Bone marrow (tissue), 2 donors: ENCODE measurements around the gene KRT86.
"Not testable (repeated sequence)": the region's sequence is repeated elsewhere in the genome, so short reads cannot be mapped to it uniquely, and the experiment has no call there.

Experiments
- DNase-seq, 2 donors: peaks; one replicate each; lab custom pipeline; 2025; lab: John Stamatoyannopoulos, UW

KRT86 gene

DNA sequence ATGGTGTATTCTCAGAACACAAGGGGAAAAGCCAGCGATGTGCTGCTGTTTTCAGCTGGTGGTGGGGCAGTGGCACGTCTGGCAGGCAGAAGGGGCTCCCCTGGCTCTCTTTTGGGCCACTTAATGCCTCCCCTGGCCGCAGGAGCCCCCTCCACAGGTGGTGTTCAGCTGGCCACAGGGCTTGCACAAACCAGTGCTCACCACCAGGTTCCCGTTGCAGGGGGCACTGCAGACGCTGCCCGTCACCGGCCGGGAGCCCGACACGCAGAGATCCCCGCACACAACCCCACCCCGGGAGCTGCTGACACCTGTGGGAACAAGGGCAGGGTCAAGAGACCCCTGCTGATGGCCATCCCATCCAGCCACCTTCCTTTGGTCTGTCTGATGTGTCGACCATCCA is 40.1 kb downstream of the KRT86 start:
- no peak for DNase-seq

DNA sequence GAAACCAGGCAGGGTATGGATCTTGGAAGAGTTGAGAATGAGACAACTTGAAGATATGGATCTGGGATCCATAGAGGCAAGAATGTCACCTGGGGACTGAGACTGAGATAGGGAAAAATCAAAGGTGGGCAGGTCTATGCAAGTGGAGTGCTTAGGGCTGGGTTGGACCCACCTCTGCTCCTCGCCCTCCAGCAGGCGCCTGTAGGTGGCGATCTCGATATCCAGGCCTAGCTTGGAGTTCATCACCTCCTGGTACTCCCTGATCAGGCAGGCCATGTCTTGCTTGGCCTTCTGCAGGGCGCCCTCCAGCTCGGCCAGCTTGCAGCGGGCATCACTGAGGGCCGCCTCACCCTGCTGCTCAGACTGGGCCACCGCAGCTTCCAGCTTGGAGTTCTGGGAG is 41.3 kb downstream of the KRT86 start:
- not testable (repeated sequence) for DNase-seq

DNA sequence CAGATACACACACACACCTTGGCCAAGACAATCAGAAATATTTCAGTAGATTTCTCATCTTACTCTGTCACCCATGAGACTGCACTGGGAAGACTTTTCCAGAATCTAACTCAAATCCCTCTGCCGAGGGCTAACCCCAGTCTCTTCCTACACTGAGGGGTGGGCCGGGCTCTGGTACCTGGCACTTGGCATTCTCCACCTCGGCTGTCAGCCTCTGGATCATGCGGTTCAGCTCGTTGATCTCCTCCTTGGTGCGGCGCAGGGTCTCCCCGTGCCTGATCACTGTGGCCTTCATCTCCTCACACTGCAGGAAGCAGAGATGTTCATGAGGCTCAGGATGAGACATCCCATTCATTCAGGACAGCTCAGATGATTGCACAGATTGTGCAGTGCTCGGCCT is 41.8 kb downstream of the KRT86 start:
- no peak for DNase-seq

DNA sequence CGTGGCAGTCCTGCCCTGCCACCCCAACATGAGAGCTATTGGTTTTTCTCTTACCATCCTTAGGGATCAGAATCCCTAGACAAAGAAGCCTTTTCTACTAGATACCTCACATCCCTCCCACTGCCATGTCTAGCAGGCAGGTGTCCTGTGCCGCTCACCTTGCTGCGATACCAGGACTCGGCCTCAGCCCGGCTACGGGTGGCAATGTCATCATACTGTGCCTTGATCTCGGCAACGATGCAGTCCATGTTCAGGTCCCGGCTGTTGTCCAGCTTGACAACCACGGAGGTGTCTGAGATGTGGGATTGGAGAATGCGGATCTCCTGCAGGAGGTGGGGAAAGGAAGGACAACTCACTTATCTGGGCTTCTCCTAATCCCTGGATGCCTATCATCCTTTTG is 42.3 kb downstream of the KRT86 start:
- no peak for DNase-seq

DNA sequence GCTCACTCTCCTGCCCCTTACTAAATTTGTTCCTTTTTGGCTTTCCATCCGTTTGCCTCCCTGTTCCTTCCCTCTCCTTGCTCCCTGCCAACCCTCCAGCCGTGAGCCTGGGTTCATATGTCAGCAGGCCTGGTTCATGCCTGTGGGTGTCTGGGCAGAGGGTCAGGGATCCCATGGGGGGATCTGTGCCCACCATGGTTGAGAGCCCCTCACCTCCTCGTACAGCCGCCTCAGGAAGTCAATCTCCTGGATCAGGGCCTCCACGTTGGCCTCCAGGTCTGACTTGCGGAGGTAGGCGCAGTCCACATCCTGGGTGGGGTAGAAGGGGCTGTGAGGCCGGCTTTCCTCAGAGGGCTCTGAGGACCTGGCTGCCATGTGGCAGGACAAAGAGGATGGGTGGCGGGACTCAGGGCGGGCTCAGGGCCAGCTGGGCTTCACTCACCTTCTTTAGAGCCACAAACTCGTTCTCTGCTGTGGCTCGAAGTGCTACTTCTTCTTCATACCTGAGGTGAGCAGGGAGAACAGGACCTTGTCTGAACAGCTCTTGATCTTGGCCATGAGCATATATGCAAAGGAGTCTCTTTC is 43.1 kb downstream of the KRT86 start:
- DNase-seq: no peak

DNA sequence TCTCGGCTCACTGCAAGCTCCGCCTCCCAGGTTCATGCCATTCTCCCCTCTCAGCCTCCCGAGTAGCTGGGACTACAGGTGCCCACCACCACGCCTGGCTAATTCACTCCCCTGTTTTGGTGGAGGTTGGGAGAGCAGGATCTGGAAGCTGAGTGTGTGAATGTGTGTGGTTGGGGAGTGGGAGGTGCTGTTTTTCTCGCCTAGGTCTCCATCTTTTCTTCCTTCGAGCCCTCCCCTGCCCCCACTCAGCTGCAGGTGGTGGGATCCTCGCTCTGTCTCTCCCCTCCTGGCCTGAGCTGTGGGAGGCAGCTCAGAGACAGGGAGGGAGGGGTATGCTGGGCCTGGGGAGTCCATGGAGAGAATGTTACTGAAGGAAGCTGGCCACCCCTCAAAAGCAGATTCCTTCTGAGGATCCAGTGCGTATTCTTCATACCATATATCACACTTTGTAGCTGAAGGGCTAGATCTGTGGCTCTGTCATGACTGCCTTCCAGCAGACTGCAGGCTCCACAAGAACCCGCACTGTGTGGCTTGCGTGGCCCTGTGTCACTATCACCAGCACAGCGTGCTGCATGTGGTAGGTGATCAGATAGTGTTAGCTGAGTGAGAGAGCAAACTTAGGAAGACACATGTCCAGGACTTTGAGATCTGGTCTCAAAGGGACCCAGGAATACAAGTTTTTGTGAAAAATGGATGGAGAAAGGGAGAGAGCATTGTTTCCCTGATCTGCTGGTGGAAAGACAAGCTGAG is 44.0 kb downstream of the KRT86 start:
- DNase-seq: no peak

DNA sequence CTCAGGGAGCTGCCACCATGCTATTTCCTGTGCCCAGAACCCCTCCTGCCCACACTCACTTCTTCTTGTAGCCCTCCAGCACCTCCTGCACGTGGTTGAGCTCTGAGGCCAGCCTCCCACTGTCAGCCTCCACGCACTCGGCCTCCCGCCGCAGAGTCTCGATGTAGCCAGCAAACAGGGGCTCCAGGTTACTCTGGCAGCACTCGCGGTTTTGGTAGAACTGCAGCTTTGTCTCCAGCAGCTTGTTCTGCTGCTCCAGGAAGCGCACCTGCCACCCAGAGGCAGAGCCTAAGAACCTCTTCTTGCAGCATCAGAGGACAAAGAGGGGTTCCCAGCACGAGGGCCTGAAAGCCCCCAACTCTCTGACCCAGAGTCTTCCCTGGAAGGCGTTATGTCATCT is 44.7 kb downstream of the KRT86 start:
- DNase-seq: no peak

DNA sequence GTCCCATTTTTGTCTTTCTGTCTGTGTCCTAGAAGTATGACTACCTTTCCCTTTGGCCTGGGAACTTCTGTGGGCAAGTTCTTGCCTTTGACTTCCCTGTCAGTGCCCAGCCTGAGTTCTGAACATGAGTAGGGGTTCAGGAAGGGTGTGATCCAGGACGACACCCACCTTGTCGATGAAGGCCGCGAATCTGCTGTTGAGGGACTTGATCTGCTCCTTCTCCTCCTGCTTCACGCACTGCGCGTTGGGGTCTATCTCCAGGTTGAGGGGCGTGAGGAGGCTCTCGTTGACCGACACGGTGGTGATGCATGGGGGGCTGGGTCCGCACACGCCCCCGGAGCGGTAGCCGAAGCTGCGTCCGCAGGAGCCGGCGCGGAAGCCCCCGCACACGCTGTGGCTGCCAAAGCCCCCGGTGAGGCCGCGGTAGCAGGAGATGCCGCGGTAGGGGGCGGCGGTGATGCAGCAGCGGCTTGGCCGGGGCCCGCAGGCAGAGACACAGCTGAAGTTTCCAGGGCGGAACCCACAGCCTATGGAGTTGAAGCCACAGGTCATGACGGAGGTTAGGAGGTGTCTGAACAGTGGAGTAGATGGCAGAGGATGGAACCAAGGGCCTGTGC is 46.4 kb downstream of the KRT86 start, which contains the start of gene KRT83:
TSS of gene KRT83 (minus strand) at position 615 of the 617 bp plus-strand sequence. CDS start at position 552, 63 bp downstream.
- no peak for DNase-seq

DNA sequence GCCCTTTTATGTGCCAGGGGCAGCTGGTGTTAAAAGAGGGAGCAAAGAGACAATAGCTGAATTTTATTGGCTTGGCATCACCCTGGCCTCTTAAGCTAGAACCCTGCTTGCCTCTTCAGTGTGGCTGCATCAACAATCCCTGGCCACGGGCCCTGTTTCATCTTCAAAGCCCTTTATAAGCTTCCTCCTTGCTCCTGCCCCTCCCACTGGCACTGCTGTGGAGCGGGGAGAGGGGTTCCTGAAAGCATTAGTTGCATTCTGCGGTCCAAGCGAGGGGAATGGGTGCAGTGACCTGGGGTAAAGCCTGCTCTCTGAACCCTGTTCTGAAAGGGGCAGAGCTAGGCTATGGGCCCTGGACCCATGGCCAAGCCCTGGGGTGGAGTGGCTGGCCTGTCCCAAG is 47.0 kb downstream of the KRT86 start:
- DNase-seq: no peak

DNA sequence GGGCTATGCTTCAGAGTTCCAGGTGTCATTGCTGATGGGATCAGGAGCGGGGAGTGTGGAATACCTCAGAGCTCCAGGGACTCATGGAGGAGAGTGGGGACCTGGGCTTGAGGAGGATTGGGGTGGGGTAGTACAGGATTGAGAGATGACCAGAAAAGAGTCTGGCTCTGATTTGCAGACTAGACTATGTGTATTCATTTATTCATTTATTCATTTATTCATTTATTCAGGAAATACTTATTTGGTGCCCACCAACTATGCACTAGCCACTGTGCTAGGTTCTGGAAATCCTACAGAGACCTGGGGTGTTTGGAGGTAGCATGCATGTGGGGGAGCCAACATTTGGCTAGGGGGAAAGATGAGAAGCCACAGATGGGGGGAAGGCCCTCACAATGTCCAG is 47.6 kb downstream of the KRT86 start:
- no peak for DNase-seq

DNA sequence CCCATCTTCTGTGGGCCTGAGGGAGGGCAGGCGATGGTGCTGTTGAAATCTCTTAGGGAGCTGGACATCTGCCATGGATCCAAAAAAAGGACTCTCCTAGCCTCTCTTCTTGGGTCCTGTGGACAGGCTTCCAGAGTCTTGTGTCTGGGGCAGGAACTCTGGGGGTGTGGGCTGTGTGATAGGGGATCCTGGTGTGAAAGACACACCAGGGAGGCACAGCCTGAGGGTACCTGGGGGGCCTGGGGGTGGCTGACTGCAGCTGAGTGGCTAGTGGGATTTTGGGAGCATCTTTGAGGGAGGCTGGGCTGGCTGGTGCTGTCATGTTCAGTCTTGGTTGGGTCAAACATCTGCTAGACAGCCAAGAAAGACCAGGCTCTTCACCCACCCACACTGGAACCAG is 48.6 kb downstream of the KRT86 start:
- DNase-seq: no peak

DNA sequence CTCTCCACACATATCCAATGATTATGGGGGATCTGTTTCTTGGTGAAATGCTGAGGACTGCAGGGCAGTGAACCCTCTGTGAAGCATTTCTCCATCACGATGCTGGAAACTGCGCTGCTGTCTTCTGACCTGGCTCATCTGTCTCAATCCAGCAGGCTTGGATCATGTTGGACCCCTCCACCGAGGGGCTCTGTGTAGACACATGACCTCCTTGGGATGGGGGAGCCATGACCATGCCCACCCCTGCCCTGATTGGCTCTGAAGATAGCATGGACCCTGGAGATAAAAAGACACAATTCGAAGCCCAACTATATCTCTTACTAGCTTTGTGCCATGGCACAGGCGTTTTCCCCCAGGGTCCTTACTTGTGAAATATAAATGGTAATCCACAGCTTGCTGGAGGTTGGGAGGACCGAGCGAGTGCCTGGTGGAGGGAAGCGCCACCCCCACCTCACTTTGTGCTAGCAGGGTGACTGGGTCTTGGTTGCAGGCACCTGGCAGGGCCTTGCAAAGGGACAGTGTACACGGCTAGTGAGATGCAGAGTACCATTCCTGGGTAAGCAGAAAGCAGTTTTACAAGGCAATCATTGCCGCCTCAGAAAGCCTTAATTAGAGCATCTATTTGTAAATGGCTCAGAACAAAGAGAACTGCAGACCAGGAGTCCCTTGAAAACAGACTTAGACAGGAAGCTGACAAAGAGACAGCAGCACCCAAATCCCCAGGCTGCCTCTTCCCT is 49.1 kb downstream of the KRT86 start:
- DNase-seq: no peak

DNA sequence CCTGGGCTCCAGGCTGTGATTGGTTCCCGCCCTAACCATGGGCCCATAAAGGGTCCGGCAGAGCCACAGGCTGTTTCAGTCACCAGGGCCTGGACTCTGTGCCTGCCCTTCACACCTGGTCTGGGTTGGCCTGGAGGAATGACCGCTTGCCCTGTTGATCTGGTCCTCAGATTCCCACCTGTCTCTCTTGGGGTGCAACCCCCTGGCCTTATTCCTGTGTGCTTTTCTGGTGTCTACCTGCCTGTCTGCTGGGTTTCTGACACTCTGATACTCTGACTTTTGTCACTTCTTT is 49.7 kb downstream of the KRT86 start:
- DNase-seq: no peak

DNA sequence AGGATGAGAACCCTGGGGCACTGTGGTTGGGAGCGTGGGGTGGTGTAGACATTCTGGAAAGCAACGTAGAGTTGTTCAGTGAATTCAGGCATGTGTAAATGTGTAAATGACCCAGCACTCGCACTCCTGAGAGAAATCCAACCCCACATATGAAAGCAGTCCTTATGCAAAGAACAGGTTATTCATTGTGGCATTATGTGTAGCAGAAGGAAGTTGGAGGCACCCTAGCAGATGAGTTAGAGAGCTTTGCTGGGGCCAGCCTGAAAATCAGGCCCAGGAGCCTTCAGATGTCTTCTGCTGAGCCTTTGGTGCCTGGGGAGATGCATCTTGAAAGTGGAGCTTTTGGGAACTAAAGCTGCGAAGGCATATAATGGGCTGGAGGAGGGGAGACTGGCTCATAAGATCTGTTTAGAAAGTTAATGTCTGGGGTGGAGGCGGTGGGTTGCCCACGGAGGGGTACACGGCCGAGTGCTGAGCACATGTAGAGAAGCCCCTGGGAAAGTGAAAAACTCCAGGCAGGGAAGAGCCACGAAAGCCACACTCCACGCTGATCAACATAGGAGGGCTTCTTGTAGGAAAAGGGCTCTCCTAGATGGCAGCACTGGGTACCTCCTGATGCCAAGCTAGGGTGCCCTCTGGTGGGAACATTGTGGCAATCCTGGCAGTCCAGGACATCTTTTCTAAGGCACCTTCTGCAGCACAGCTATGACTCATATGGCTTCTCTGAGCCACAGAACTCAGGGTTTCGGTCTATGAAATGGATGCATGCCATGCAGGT is 52.8 kb downstream of the KRT86 start:
- DNase-seq: peak; percentile 35 to 89

DNA sequence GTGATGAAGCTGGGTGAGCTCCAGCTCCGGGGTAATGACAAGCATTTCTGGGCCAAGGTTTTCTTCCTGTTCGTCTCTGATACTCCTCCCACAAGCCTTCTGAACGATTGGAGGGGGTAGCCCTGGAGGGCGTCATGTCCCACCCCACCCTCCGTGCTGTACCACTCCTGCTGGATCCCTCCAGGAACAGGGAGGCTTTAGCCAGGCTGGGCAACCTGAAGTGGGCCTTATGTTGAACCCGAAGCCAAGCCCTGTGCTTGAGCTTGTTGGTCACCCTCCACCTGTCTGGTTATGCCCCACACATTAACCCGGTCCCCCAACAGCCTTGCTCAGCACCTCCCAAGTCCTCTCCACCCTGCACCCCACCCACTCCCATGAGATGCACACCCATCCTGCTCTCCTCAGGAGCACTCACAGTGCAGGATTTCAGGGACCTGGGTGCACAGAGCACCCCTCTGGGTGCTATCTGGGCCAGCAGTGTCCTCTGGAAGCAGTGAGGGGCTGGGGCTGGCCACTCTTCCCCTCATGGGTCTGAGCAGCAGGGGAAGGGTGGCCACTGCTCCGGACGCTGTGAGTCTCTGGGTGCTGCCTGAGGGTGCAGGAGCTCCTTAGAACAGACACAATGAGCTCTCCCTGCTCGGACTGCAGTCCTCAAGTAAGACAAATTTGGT is 53.5 kb downstream of the KRT86 start:
- DNase-seq: no peak

DNA sequence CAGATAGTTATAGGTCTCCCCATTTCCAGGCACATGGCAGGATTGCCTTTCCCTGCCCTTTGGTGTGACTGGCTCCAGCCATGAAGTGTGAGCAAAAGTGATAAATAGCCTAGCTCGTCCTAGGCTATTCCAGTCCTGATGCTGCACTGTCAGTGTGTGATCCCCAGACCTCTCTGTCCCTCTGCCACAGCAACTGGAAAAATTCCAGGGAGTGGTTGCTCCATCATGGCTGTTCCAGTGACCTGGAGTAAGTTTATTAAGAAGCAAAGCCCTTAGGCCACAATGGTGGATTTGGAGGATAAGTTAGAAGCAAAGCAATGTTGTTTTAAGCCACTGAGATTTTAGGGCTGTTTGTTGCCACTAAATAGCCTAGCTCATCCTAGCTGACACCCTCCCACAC is 56.6 kb downstream of the KRT86 start:
- no peak for DNase-seq

DNA sequence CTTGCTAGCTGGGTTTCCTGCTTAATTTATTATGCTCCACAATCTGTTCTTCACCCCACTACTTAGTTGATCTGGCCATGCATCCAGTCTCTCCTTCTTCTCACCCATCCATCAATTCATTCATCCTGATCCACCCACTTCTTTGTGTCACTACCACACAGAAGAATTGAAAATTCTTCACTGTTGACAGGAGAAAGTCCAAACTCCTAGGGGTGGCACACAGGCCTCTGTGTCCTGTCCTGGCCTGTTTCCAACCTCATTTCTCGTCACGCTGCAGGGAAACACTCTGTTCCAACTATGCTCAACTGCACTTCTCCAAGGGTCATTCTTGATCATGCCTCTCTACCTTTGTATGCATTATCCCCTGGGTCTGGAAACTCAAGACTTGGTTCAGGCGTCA is 57.4 kb downstream of the KRT86 start:
- DNase-seq: no peak

DNA sequence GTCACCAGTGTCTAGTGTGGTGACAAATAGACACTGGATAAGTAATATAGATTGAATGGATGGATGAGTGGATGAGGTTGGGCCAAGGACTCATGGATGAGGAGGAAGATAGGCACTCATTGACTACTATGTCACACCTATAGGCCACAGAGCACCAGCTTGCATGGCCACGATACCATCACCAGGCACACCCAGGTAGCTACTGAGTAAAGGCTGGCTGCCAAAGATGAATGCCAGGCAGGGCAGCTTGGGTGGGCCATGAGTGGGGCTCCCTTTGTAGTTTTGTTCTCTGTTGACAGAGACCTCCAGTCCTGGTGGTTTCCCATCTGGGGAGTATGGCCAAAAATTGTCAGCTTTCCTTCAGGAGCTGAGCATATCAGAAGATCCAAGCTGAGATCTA is 57.9 kb downstream of the KRT86 start:
- no peak for DNase-seq

DNA sequence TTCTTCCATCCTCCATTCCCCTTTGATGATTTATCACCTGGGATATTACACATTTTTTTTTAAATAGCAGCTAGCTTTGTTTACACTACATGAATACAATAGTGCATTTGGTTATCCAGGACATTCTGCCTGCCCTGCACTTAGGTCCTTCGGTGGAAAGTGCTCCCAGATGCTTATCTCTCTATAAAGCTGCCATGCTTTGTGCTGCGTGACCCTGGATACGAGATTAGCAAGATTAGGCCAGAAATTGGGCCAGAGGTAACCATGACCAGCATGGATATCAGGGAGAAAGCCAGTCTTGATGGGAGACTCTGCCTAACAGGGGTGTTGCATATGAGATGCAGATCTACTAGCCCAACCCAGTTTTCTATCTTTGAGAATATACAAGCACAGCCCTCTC is 58.9 kb downstream of the KRT86 start:
- no peak for DNase-seq

DNA sequence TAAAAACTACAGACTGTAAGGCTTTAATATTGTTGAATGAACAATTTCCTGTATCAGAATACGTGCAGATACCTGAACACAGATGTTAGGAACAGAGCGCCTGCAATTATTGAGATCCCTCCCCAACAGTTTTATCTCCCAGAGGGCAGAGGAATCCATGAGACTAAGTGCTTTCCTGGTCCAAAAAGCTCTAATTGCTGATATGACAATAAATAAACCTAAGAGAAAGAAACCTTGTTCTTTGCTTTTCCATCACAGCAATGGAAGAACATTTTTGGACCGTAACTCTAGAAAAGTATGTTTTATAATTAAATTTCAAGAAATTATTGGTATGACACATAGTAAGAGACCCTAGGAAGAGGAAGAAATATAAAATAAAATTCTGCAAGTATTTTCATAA is 59.7 kb downstream of the KRT86 start:
- no peak for DNase-seq

DNA sequence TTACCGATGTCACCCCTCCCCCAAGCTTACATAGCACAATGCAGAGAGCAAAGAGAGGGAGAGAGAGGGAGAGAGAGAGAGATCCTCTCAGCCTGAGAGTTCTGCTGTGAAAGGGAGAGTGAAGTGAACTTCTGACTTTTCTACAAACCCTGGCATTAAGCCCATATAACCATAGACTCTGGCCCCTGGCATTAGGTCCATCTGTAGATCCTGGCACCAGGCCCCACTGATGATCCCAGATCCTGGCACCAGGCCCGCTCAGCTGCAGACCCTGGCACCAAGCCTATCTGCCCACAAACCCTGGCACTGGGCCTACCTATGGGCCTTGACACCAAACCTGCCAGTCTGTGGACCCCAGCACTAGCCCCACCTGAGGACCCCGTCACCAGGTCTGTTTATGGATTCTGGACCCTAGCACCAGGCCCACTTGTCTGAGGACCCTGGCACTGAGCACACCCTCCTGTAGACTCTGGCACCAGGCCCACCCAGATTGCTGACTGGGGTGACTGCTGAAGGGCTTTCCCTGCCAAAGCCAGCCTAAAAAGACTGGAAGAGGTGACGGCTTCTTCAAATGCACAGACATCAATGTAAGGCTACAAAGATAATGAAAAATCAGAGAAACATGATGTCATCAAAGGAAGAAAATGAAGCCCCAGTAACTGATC is 61.3 kb downstream of the KRT86 start:
- DNase-seq: no peak
